Measurements from ENCODE around the gene FEM1B.

Gene FEM1B

GRCh38 chr15:68279779-68280753 lies 2.5 kb downstream of the FEM1B start:
- peak overlapping the region; percentile 98 for H3K27ac ChIP-seq
- TF ChIP-seq CTCF (conservative IDR thresholded peaks at IDR 0.05) = no peak

GRCh38 chr15:68281008-68281407 lies 3.5 kb downstream of the FEM1B start:
- TF ChIP-seq CTCF (conservative IDR thresholded peaks at IDR 0.05) = no peak
- peak overlapping the region; percentile 98; the same call in 1 of the 2 replicates for H3K27ac ChIP-seq

GRCh38 chr15:68283401-68283800 lies 5.9 kb downstream of the FEM1B start:
- no peak overlapping the region for H3K27ac ChIP-seq
- TF ChIP-seq CTCF (conservative IDR thresholded peaks at IDR 0.05) = no peak

GRCh38 chr15:68284616-68285258 lies 7.2 kb downstream of the FEM1B start:
- no peak overlapping the region for H3K27ac ChIP-seq
- no peak for TF ChIP-seq CTCF (conservative IDR thresholded peaks at IDR 0.05)

- no peak overlapping the region for H3K27ac ChIP-seq
- no peak for TF ChIP-seq CTCF (conservative IDR thresholded peaks at IDR 0.05)
These were observed 7.9 kb downstream of the FEM1B start for GRCh38 chr15:68285259-68285980.

GRCh38 chr15:68286256-68286655 lies 8.7 kb downstream of the FEM1B start:
- TF ChIP-seq CTCF (conservative IDR thresholded peaks at IDR 0.05) = no peak
- H3K27ac ChIP-seq = no peak overlapping the region

GRCh38 chr15:68289057-68289456 lies 11.5 kb downstream of the FEM1B start:
- no peak for TF ChIP-seq CTCF (conservative IDR thresholded peaks at IDR 0.05)
- no peak overlapping the region for H3K27ac ChIP-seq
